Activated naive CD8-positive, alpha-beta T cell treated with anti-CD3 and anti-CD28 coated beads, Interleukin-2, amount 50 U/mL, for 24 hours (primary cell): Measurements from ENCODE around the gene CKLF.
A peak's percentile ranks its signal among the peaks of the same experiment; 100 is the strongest.
"Not testable (repeated sequence)": the region's sequence is repeated elsewhere in the genome, so short reads cannot be mapped to it uniquely, and the experiment has no call there.

Source experiments
- ATAC-seq: fragments of 150-1000 bp; cut with Tn5 transposase; one replicate; pipeline ENCODE4 v1.10.0; 2021
- DNase-seq: peaks from one replicate; pipeline ENCODE4 v3.0.0; 2021
- H3K27ac Mint-ChIP-seq: one replicate; pipeline ENCODE4 v1.8.0; 2021; ENCODE audit warnings: mild to moderate bottlenecking, mixed read lengths
- H3K27me3 Mint-ChIP-seq: one replicate; pipeline ENCODE4 v1.8.0; 2021; ENCODE audit warnings: mixed read lengths
- H3K36me3 Mint-ChIP-seq: one replicate; pipeline ENCODE4 v1.8.0; 2021; ENCODE audit warnings: low read depth, mixed read lengths
- H3K4me1 Mint-ChIP-seq: one replicate; pipeline ENCODE4 v1.8.0; 2021; ENCODE audit warnings: mixed read lengths
- H3K4me3 Mint-ChIP-seq: one replicate; pipeline ENCODE4 v1.8.0; 2021; ENCODE audit warnings: mild to moderate bottlenecking, moderate library complexity, mixed read lengths
- H3K9me3 Mint-ChIP-seq: one replicate; pipeline ENCODE4 v1.8.0; 2021; ENCODE audit warnings: mixed read lengths

CKLF gene

GRCh38 chr16:66563574-66564334, 11.4 kb downstream of the CKLF start:
- ATAC-seq (peak; percentile 80), DNase-seq (no peak)
- peaks cover 46% of the 10 kb centered on the region for H3K36me3 Mint-ChIP-seq
- peak overlapping the region; percentile 8 for H3K27ac Mint-ChIP-seq
- no peak overlapping the region for H3K4me3 Mint-ChIP-seq
- no peaks in the 10 kb centered on the region for H3K9me3 Mint-ChIP-seq
- peaks cover 52% of the 10 kb centered on the region for H3K4me1 Mint-ChIP-seq
- no peaks in the 10 kb centered on the region for H3K27me3 Mint-ChIP-seq

GRCh38 chr16:66566051-66566901, 13.9 kb downstream of the CKLF start, which contains the start of gene CMTM1:
Gene CMTM1, plus strand, starts transcription at chr16:66566439. Its CDS starts 75 bp downstream, at chr16:66566514.
- no peaks in the 10 kb centered on the region for H3K27me3 Mint-ChIP-seq
- H3K4me3 Mint-ChIP-seq = no peak within 1 kb of the TSS
- peak within 1 kb of the TSS; percentile 18 for H3K27ac Mint-ChIP-seq
- H3K9me3 Mint-ChIP-seq = no peaks in the 10 kb centered on the region
- peaks cover 42% of the 10 kb centered on the region for H3K4me1 Mint-ChIP-seq
- ATAC-seq = no peak
- no peak for DNase-seq
- peaks cover 36% of the 10 kb centered on the region for H3K36me3 Mint-ChIP-seq

- ATAC-seq = not testable (repeated sequence)
- peaks cover 34% of the 10 kb centered on the region for H3K4me1 Mint-ChIP-seq
Observed at GRCh38 chr16:66567270-66567669, 14.9 kb downstream of the CKLF start.

GRCh38 chr16:66568355-66568754, 16.0 kb downstream of the CKLF start:
- peaks cover 31% of the 10 kb centered on the region for H3K36me3 Mint-ChIP-seq
- H3K27ac Mint-ChIP-seq = no peak overlapping the region
- peaks cover 23% of the 10 kb centered on the region for H3K4me1 Mint-ChIP-seq

More at GRCh38 chr16:66567270-66567669, 14.9 kb downstream of the CKLF start:
- not testable (repeated sequence) for H3K9me3 Mint-ChIP-seq, DNase-seq, H3K4me3 Mint-ChIP-seq, H3K27me3 Mint-ChIP-seq
- Mint-ChIP-seq H3K27ac (peak overlapping the region; percentile 18), H3K36me3 (peaks cover 32% of the 10 kb centered on the region)

GRCh38 chr16:66569131-66569530, 16.8 kb downstream of the CKLF start:
- H3K27ac Mint-ChIP-seq = no peak overlapping the region
- H3K27me3 Mint-ChIP-seq = no peaks in the 10 kb centered on the region
- H3K4me1 Mint-ChIP-seq = peaks cover 15% of the 10 kb centered on the region
- DNase-seq (no peak), ATAC-seq (no peak)
- no peak overlapping the region for H3K4me3 Mint-ChIP-seq
- H3K36me3 Mint-ChIP-seq = peaks cover 25% of the 10 kb centered on the region
- H3K9me3 Mint-ChIP-seq = no peaks in the 10 kb centered on the region

More at GRCh38 chr16:66568355-66568754, 16.0 kb downstream of the CKLF start:
- no peaks in the 10 kb centered on the region for H3K9me3 Mint-ChIP-seq
- no peaks in the 10 kb centered on the region for H3K27me3 Mint-ChIP-seq
- no peak overlapping the region for H3K4me3 Mint-ChIP-seq
- ATAC-seq (no peak), DNase-seq (no peak)

- DNase-seq (no peak), ATAC-seq (no peak)
- H3K27ac Mint-ChIP-seq = no peak overlapping the region
- no peaks in the 10 kb centered on the region for H3K9me3 Mint-ChIP-seq
- no peaks in the 10 kb centered on the region for H3K27me3 Mint-ChIP-seq
- H3K4me3 Mint-ChIP-seq = no peak overlapping the region
- H3K4me1 Mint-ChIP-seq = peaks cover 12% of the 10 kb centered on the region
- H3K36me3 Mint-ChIP-seq = peaks cover 22% of the 10 kb centered on the region
Observed at GRCh38 chr16:66569827-66570405, 17.5 kb downstream of the CKLF start.

- DNase-seq (no peak), ATAC-seq (no peak)
- no peak overlapping the region for H3K4me3 Mint-ChIP-seq
- peaks cover 4% of the 10 kb centered on the region for H3K36me3 Mint-ChIP-seq
- peaks cover 10% of the 10 kb centered on the region for H3K4me1 Mint-ChIP-seq
- H3K9me3 Mint-ChIP-seq = no peaks in the 10 kb centered on the region
- H3K27me3 Mint-ChIP-seq = peaks cover 5% of the 10 kb centered on the region
- no peak overlapping the region for H3K27ac Mint-ChIP-seq
Observed at GRCh38 chr16:66572356-66572755, 20.0 kb downstream of the CKLF start.

- ATAC-seq = no peak
- H3K36me3 Mint-ChIP-seq = no peaks in the 10 kb centered on the region
- no peak for DNase-seq
- no peaks in the 10 kb centered on the region for H3K9me3 Mint-ChIP-seq
- H3K27me3 Mint-ChIP-seq = peaks cover 20% of the 10 kb centered on the region
- H3K4me1 Mint-ChIP-seq = peaks cover 7% of the 10 kb centered on the region
- H3K4me3 Mint-ChIP-seq = no peak overlapping the region
- H3K27ac Mint-ChIP-seq = no peak overlapping the region
Observed at GRCh38 chr16:66574081-66574480, 21.7 kb downstream of the CKLF start.

- peaks cover 23% of the 10 kb centered on the region for H3K27me3 Mint-ChIP-seq
- H3K36me3 Mint-ChIP-seq = no peaks in the 10 kb centered on the region
- ATAC-seq (no peak), DNase-seq (no peak)
- peaks cover 8% of the 10 kb centered on the region for H3K4me1 Mint-ChIP-seq
- H3K9me3 Mint-ChIP-seq = no peaks in the 10 kb centered on the region
- no peak overlapping the region for H3K4me3 Mint-ChIP-seq
- H3K27ac Mint-ChIP-seq = no peak overlapping the region
Observed at GRCh38 chr16:66574531-66574930, 22.2 kb downstream of the CKLF start.

GRCh38 chr16:66575060-66575459, 22.7 kb downstream of the CKLF start:
- Mint-ChIP-seq H3K4me3 (no peak overlapping the region), H3K9me3 (no peaks in the 10 kb centered on the region), H3K27ac (no peak overlapping the region), H3K27me3 (peaks cover 28% of the 10 kb centered on the region), H3K4me1 (peaks cover 13% of the 10 kb centered on the region), H3K36me3 (no peaks in the 10 kb centered on the region)
- ATAC-seq (no peak), DNase-seq (no peak)

- H3K27ac Mint-ChIP-seq = no peak overlapping the region
- no peaks in the 10 kb centered on the region for H3K36me3 Mint-ChIP-seq
- peaks cover 38% of the 10 kb centered on the region for H3K27me3 Mint-ChIP-seq
Observed at GRCh38 chr16:66576296-66576695, 23.9 kb downstream of the CKLF start.

GRCh38 chr16:66578651-66579531, 26.5 kb downstream of the CKLF start, which contains the start of gene CMTM2:
Gene CMTM2, plus strand, starts transcription at chr16:66579463. Its CDS starts 145 bp downstream, at chr16:66579608.
- ATAC-seq (no peak), DNase-seq (no peak)
- peaks cover 17% of the 10 kb centered on the region for H3K4me1 Mint-ChIP-seq
- no peak within 1 kb of the TSS for H3K27ac Mint-ChIP-seq
- H3K9me3 Mint-ChIP-seq = no peaks in the 10 kb centered on the region
- no peaks in the 10 kb centered on the region for H3K36me3 Mint-ChIP-seq
- H3K27me3 Mint-ChIP-seq = peaks cover 38% of the 10 kb centered on the region
- peak within 1 kb of the TSS; percentile 52 for H3K4me3 Mint-ChIP-seq

More at GRCh38 chr16:66576296-66576695, 23.9 kb downstream of the CKLF start:
- no peak for DNase-seq
- Mint-ChIP-seq H3K4me3 (no peak overlapping the region), H3K9me3 (no peaks in the 10 kb centered on the region), H3K4me1 (peaks cover 15% of the 10 kb centered on the region)
- no peak for ATAC-seq

GRCh38 chr16:66580605-66581209, 28.3 kb downstream of the CKLF start:
- no peak for DNase-seq
- no peaks in the 10 kb centered on the region for H3K9me3 Mint-ChIP-seq
- no peaks in the 10 kb centered on the region for H3K36me3 Mint-ChIP-seq
- H3K4me3 Mint-ChIP-seq = no peak overlapping the region
- peaks cover 17% of the 10 kb centered on the region for H3K4me1 Mint-ChIP-seq
- peaks cover 39% of the 10 kb centered on the region for H3K27me3 Mint-ChIP-seq
- no peak overlapping the region for H3K27ac Mint-ChIP-seq
- no peak for ATAC-seq
